ENCODE results near the gene TRABD2A.

- TF ChIP-seq CTCF (IDR thresholded peaks at IDR 0.05; ENCODE audit: borderline replicate concordance, extremely low read depth, low read length, poor library complexity, severe bottlenecking) = no peak
- no peak for TF ChIP-seq EZH2 (IDR thresholded peaks at IDR 0.05; ENCODE audit: borderline replicate concordance, low read depth, low read length, severe bottlenecking)
These were observed 14.8 kb downstream of the TRABD2A start for GRCh38 chr2:84866122-84866521.

Data from DND-41 (cell line).